Mesothelial cell of epicardium (in vitro differentiated cells): ENCODE measurements around the gene DCLRE1B. TPM values are rescaled to one million over a fixed set of nuclear protein-coding genes. Genes with fewer than 3 reads are reported as not detected.
A peak's percentile ranks its signal among the peaks of the same experiment; 100 is the strongest.

Source experiments
- DNase-seq, 2 experiments: peaks; one replicate each; pipeline ENCODE4 v3.0.0; 2021; ENCODE audit warnings: low spot score in 2 of 2; ENCODE audit not compliant: unreplicated experiment in 2 of 2
- H3K27ac Mint-ChIP-seq: 2 replicates; pipeline ENCODE4 v1.8.0; 2021; ENCODE audit warnings: mixed read lengths
- H3K27me3 Mint-ChIP-seq: 2 replicates; pipeline ENCODE4 v1.8.0; 2021; ENCODE audit warnings: low read depth, mixed read lengths
- H3K36me3 Mint-ChIP-seq: 2 replicates; pipeline ENCODE4 v1.8.0; 2021; ENCODE audit warnings: mixed read lengths
- H3K4me1 Mint-ChIP-seq: 2 replicates; pipeline ENCODE4 v1.8.0; 2021; ENCODE audit warnings: mixed read lengths
- H3K4me3 Mint-ChIP-seq: 2 replicates; pipeline ENCODE4 v1.8.0; 2021; ENCODE audit warnings: mild to moderate bottlenecking, moderate library complexity, mixed read lengths
- H3K9me3 Mint-ChIP-seq: 2 replicates; pipeline ENCODE4 v1.8.0; 2021; ENCODE audit warnings: mixed read lengths
- total RNA-seq: library from RNA; stranded (reverse); gene quantifications from 3 replicates; pipeline ENCODE4 v1.2.1, GENCODE V29; 2021
- TF ChIP-seq, protein P1 (sequence below): fragments of 200-600 bp; sonication (generic); IDR thresholded peaks from one replicate; pipeline ENCODE4 v1.5.0; 2021; ENCODE audit warnings: antibody characterized with exemption; ENCODE audit not compliant: unreplicated experiment

The DCLRE1B gene
- 8.1 to 10.0 TPM (median 9.5 TPM) in 3 replicates for total RNA-seq

- H3K36me3 Mint-ChIP-seq: peaks cover 6% of the 10 kb centered on the region
- TF ChIP-seq, protein P1, sequence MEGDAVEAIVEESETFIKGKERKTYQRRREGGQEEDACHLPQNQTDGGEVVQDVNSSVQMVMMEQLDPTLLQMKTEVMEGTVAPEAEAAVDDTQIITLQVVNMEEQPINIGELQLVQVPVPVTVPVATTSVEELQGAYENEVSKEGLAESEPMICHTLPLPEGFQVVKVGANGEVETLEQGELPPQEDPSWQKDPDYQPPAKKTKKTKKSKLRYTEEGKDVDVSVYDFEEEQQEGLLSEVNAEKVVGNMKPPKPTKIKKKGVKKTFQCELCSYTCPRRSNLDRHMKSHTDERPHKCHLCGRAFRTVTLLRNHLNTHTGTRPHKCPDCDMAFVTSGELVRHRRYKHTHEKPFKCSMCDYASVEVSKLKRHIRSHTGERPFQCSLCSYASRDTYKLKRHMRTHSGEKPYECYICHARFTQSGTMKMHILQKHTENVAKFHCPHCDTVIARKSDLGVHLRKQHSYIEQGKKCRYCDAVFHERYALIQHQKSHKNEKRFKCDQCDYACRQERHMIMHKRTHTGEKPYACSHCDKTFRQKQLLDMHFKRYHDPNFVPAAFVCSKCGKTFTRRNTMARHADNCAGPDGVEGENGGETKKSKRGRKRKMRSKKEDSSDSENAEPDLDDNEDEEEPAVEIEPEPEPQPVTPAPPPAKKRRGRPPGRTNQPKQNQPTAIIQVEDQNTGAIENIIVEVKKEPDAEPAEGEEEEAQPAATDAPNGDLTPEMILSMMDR: no peak
- H3K27ac Mint-ChIP-seq: peak within 1 kb of the TSS; percentile 98
- H3K9me3 Mint-ChIP-seq: no peaks in the 10 kb centered on the region
- H3K4me1 Mint-ChIP-seq: peaks cover 13% of the 10 kb centered on the region
- DNase-seq: peak; percentile 96
- no peaks in the 10 kb centered on the region for H3K27me3 Mint-ChIP-seq
- H3K4me3 Mint-ChIP-seq: peak within 1 kb of the TSS; percentile 91
Measured at GRCh38 chr1:113904674-113905434, at the start of gene DCLRE1B, which contains the start of gene AP4B1. Gene DCLRE1B, plus strand, starts transcription at chr1:113905326. Its CDS starts 261 bp downstream, at chr1:113905587. Gene AP4B1, minus strand, starts transcription at chr1:113904799. Its CDS starts 82 bp downstream, at chr1:113904717.

DNA sequence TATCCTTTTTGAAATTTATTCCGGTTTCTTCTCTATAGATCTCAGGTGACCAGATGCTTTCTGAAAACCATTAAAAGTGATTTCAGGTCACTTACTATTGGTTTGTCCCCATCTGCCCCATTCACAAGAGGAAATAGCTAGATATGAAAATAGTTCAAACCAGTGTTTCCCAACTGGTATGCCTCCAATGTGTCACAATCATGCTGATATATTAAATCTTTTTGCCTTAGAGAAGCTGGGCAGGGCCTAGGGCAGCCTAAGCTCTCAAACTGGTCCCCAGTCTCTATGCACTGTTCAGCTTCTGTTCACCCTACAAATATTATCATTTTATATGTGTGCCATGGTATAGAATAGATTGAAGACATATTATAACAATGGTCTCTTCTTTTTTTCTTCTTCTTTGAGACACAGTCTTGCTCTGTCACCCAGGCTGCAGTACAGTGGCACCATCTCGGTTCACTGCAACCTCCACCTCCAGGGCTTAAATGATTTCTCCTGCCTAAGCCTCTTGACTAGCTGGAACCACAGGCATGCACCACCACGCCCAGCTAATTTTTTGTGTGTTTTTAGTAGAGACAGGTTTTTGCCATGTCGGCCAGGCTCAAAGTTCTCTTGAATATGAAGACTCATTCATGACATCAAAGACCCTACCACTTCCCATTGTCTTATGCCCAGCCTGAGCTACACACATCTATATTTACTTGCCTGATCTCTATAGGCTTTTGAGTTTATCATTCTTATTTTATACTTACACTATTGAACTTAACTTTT, 49.3 kb upstream of the DCLRE1B start:
- H3K4me3 Mint-ChIP-seq: no peak overlapping the region
- TF ChIP-seq, protein P1: no peak
- H3K36me3 Mint-ChIP-seq: no peaks in the 10 kb centered on the region

DNA sequence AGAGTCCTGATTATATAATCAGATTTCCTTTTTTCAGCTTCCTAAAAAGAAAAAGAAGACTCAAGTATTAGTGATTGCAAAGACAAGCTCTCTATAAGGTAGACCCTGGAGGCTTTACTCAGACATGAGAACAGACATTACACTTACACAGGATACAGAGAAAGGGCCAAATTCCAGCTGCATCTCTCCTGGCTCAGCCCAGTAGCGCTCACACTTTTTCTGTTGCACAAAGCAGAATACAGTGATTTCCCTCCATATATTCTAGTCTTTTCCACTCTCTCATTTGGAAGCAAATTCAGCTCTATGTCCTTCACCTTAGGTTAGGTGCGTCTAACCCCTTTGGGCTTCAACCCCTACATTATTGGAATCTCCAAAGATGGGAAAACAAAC, 48.7 kb upstream of the DCLRE1B start:
- H3K27ac Mint-ChIP-seq: no peak overlapping the region
- no peak overlapping the region for H3K4me3 Mint-ChIP-seq
- no peaks in the 10 kb centered on the region for H3K27me3 Mint-ChIP-seq
- TF ChIP-seq, protein P1: no peak
- H3K9me3 Mint-ChIP-seq: no peaks in the 10 kb centered on the region
- H3K4me1 Mint-ChIP-seq: peaks cover 2% of the 10 kb centered on the region
- DNase-seq: no peak
- no peaks in the 10 kb centered on the region for H3K36me3 Mint-ChIP-seq

More for the DNA sequence above, 49.3 kb upstream of the DCLRE1B start:
- DNase-seq: no peak
- no peaks in the 10 kb centered on the region for H3K9me3 Mint-ChIP-seq
- H3K27me3 Mint-ChIP-seq: no peaks in the 10 kb centered on the region
- no peak overlapping the region for H3K27ac Mint-ChIP-seq
- H3K4me1 Mint-ChIP-seq: peaks cover 2% of the 10 kb centered on the region

DNA sequence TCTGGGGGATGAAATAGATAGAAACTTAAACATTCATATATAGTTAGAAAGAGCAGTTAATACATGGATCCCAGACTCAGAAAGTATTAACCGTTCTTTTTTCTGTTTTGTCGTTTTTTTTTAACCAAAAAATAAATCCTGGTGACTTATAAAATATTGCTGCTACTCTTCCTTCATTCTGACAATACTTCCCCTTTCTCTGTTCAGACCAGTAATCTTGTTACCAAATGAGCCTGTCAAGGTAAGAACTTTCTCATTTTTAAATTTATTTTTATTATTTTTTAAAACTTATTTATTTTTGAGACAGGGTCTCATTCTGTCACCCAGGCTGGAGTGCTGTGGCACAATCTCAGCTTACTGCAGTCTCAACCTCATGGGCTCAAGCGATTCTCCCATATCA, 47.4 kb upstream of the DCLRE1B start:
- H3K4me3 Mint-ChIP-seq: no peak overlapping the region
- H3K27ac Mint-ChIP-seq: no peak overlapping the region
- TF ChIP-seq, protein P1: no peak

DNA sequence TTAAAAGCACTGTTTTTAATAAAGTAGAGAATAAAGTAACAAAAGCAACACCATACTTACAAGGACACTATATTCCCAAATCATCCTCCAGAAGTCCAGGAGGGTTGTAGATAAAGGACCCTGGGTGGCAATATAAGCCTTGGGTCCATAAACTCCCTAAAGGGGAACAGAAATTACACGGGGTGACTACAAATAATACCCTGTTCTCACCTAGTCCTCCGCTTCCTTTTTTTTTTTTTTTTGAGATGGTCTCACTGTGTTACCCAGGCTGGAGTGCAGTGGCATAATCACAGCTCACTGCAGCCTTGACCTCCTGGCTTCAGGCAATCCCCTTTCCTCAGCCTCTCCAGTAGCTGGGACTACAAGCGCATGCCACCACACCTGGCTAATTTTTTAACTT, 46.7 kb upstream of the DCLRE1B start:
- DNase-seq: no peak
- no peaks in the 10 kb centered on the region for H3K9me3 Mint-ChIP-seq
- no peaks in the 10 kb centered on the region for H3K27me3 Mint-ChIP-seq
- H3K4me3 Mint-ChIP-seq: no peak overlapping the region
- no peaks in the 10 kb centered on the region for H3K36me3 Mint-ChIP-seq
- H3K27ac Mint-ChIP-seq: no peak overlapping the region
- TF ChIP-seq, protein P1: no peak
- peaks cover 2% of the 10 kb centered on the region for H3K4me1 Mint-ChIP-seq

More for the DNA sequence above, 47.4 kb upstream of the DCLRE1B start:
- Mint-ChIP-seq H3K27me3 (no peaks in the 10 kb centered on the region), H3K36me3 (no peaks in the 10 kb centered on the region), H3K4me1 (peaks cover 2% of the 10 kb centered on the region), H3K9me3 (no peaks in the 10 kb centered on the region)
- DNase-seq: no peak
